ENCODE data around the gene HMGCL.

DNA sequence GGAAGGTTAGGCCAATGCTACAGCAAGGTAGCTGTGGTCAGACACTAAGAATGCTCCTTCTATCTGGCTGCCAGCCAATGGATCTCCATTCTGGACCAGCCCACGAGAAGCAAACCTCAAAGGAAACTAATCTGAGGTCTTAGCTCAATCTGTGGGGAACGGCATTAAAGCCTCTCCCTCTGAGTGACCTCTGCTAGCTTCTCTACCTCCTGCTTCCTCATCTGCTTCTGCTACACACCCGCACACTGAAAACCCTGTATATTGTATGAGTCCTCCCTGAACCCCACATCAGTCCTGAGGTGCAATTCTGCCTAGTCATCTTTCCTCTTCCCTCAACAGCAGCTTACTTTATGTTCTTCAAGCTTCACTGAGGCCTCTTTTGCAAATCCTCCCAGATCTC lies 17.8 kb downstream of the HMGCL start:
- TF ChIP-seq, protein P1, sequence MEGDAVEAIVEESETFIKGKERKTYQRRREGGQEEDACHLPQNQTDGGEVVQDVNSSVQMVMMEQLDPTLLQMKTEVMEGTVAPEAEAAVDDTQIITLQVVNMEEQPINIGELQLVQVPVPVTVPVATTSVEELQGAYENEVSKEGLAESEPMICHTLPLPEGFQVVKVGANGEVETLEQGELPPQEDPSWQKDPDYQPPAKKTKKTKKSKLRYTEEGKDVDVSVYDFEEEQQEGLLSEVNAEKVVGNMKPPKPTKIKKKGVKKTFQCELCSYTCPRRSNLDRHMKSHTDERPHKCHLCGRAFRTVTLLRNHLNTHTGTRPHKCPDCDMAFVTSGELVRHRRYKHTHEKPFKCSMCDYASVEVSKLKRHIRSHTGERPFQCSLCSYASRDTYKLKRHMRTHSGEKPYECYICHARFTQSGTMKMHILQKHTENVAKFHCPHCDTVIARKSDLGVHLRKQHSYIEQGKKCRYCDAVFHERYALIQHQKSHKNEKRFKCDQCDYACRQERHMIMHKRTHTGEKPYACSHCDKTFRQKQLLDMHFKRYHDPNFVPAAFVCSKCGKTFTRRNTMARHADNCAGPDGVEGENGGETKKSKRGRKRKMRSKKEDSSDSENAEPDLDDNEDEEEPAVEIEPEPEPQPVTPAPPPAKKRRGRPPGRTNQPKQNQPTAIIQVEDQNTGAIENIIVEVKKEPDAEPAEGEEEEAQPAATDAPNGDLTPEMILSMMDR (IDR thresholded peaks at IDR 0.05), result no peak
- no peak for TF ChIP-seq POLR2A (IDR thresholded peaks at IDR 0.05)
